K562 (cell line): Measurements from ENCODE around the gene EIF4EBP2. TPM values are rescaled to one million over a fixed set of nuclear protein-coding genes. Genes with fewer than 3 reads are reported as not detected.
A peak's percentile ranks its signal among the peaks of the same experiment; 100 is the strongest.

Experiments used
- AFF1 ChIP-seq, 2 experiments: fragments of 450-650 bp; IDR thresholded peaks; 2 replicates each; pipeline ENCODE4 v1.6.1; 2018; ENCODE audit warnings: mild to moderate bottlenecking in 2 of 2, low read depth in 1 of 2; ENCODE audit not compliant: partially characterized antibody in 2 of 2
- BCLAF1 ChIP-seq, 2 experiments: fragments of 450-650 bp in 1 of 2; IDR thresholded peaks; 2 replicates each; pipeline ENCODE4 v1.6.1; 2011 to 2017; ENCODE audit warnings: low read depth in 2 of 2, antibody characterized with exemption in 1 of 2, borderline replicate concordance in 1 of 2, low read length in 1 of 2, mild to moderate bottlenecking in 1 of 2, mixed read lengths in 1 of 2; ENCODE audit not compliant: control insufficient read depth in 1 of 2
- CTBP1 ChIP-seq: fragments of 450-650 bp; IDR thresholded peaks from 2 replicates; pipeline ENCODE4 v1.6.1; 2016; ENCODE audit warnings: borderline replicate concordance
- GATAD2A ChIP-seq: fragments of 450-650 bp; IDR thresholded peaks from 2 replicates; pipeline ENCODE4 v1.6.1; 2017
- IRF2 ChIP-seq: sonication (generic); formaldehyde crosslinking; IDR thresholded peaks from 2 replicates; pipeline ENCODE4 v1.8.1; 2022; ENCODE audit warnings: mild to moderate bottlenecking, missing genetic modification reagents
- NCOR1 ChIP-seq: fragments of 450-650 bp; IDR thresholded peaks from 2 replicates; pipeline ENCODE4 v1.6.1; 2016; ENCODE audit warnings: mild to moderate bottlenecking, moderate library complexity
- PCBP2 ChIP-seq: fragments of 200-400 bp; formaldehyde crosslinking; IDR thresholded peaks from 2 replicates; pipeline ENCODE4 v1.6.1; 2018; ENCODE audit warnings: low read length, low read depth, mild to moderate bottlenecking, moderate library complexity; ENCODE audit not compliant: poor library complexity, severe bottlenecking
- PTBP1 ChIP-seq: fragments of 200-400 bp; formaldehyde crosslinking; IDR thresholded peaks from 2 replicates; pipeline ENCODE4 v1.6.1; 2017; ENCODE audit warnings: low read depth, low read length
- SMAD1 ChIP-seq: fragments of 150-350 bp; IDR thresholded peaks from 2 replicates; pipeline ENCODE4 v1.6.1; 2014; ENCODE audit warnings: low read length, low read depth; ENCODE audit not compliant: partially characterized antibody
- TRIM28 ChIP-seq: fragments of 450-650 bp; IDR thresholded peaks from 2 replicates; pipeline ENCODE4 v1.6.1; 2017
- USF1 ChIP-seq: sonication (generic); formaldehyde crosslinking; IDR thresholded peaks from 2 replicates; pipeline ENCODE4 v1.9.0; 2022; ENCODE audit warnings: mild to moderate bottlenecking, missing genetic modification reagents
- ZC3H4 ChIP-seq: sonication (generic); formaldehyde crosslinking; IDR thresholded peaks from 2 replicates; pipeline ENCODE4 v1.9.0; 2021; ENCODE audit warnings: missing genetic modification reagents, borderline replicate concordance
- ZNF143 ChIP-seq: sonication (generic); formaldehyde crosslinking; IDR thresholded peaks from 2 replicates; pipeline ENCODE4 v1.9.0; 2022; ENCODE audit warnings: mild to moderate bottlenecking, missing genetic modification reagents
- ZNF280A ChIP-seq: fragments of 450-650 bp; IDR thresholded peaks from 2 replicates; pipeline ENCODE4 v1.6.1; 2018; ENCODE audit warnings: mild to moderate bottlenecking, low read depth; ENCODE audit not compliant: partially characterized antibody
- ZNF511 ChIP-seq: sonication (generic); formaldehyde crosslinking; IDR thresholded peaks from 2 replicates; pipeline ENCODE4 v1.8.0; 2022; ENCODE audit warnings: mild to moderate bottlenecking, missing genetic modification reagents
- ZNF707 ChIP-seq: fragments of 250-450 bp; sonication (Bioruptor Pico); conservative IDR thresholded peaks from 2 replicates; pipeline ENCODE4 v1.8.0; 2022; ENCODE audit warnings: inconsistent platforms, mild to moderate bottlenecking, moderate library complexity
- ZNF79 ChIP-seq: fragments of 250-450 bp; sonication (Bioruptor Pico); IDR thresholded peaks from 2 replicates; pipeline ENCODE4 v1.4.0; 2020; ENCODE audit warnings: low read depth, mild to moderate bottlenecking, moderate library complexity
- polyA plus RNA-seq, 8 experiments: library from polyadenylated mRNA; depleted of rRNA in 4 of 8; stranded (reverse) in 5 of 8; unstranded in 3 of 8; fragments of >200 nt; fragmentation: Nextera tagmentation in 2 of 8; fragmentation: Illumina TruSeq in 1 of 8; extraction: Ambion mirVana in 2 of 8; extraction: Trizol in 1 of 8; gene quantifications; 2 replicates each; pipeline versions ENCODE4 v1.2.1 to v1.2.3, GENCODE V29; 2011 to 2014; ENCODE audit warnings: inconsistent platforms in 1 of 8, missing spikeins in 1 of 8
- total RNA-seq, 7 experiments: library from RNA; depleted of rRNA in 6 of 7; stranded (reverse); fragments of >200 nt in 6 of 7; fragmentation: Illumina TruSeq in 2 of 7; extraction: Trizol in 2 of 7; gene quantifications; 2 replicates each; pipeline versions ENCODE4 v1.2.1 to v1.2.3, GENCODE V29; 2011 to 2021; ENCODE audit warnings: low replicate concordance in 1 of 7

The EIF4EBP2 gene
- total and polyA plus RNA-seq, 9 of the 15 experiments (the other 6 are each of a cell fraction or from before 2014, with no cell fraction given): 16.1 to 67.5 (median 38.3) TPM

- TF ChIP-seq BCLAF1 (IDR thresholded peaks at IDR 0.05; ENCODE audit: borderline replicate concordance in 1 of 2, control insufficient read depth in 1 of 2, low read depth in 2 of 2, low read length in 1 of 2): no peak
- TF ChIP-seq SMAD1: no peak
- no peak for TF ChIP-seq ZNF143 (CRISPR knock-in tag)
- no peak for TF ChIP-seq NCOR1
- TF ChIP-seq ZNF707 (CRISPR knock-in tag): no peak
- TF ChIP-seq PTBP1: no peak
- no peak for TF ChIP-seq AFF1 (IDR thresholded peaks at IDR 0.05; ENCODE audit: low read depth in 1 of 2, partially characterized antibody in 2 of 2)
- TF ChIP-seq PCBP2: no peak
- TF ChIP-seq IRF2 (CRISPR knock-in tag): no peak
- no peak for TF ChIP-seq ZNF280A
- 0 out of 2 replicates have a peak, but pooled peaks have one; percentile 41 for TF ChIP-seq ZNF511 (CRISPR knock-in tag)
- TF ChIP-seq TRIM28: peak; percentile 69; the same call in 1 of the 2 replicates
- 0 out of 2 replicates have a peak, but pooled peaks have one; percentile 17 for TF ChIP-seq CTBP1
- no peak for TF ChIP-seq ZC3H4 (CRISPR knock-in tag)
- no peak for TF ChIP-seq ZNF79 (CRISPR knock-in tag)
- no peak for TF ChIP-seq GATAD2A
- TF ChIP-seq USF1: no peak
These were observed 24.3 kb upstream of the EIF4EBP2 start (continued) for GRCh38 chr10:70379581-70380176.
